Measurements from ENCODE around the gene CAGE1.
"Not testable (repeated sequence)": the region's sequence is repeated elsewhere in the genome, so short reads cannot be mapped to it uniquely, and the experiment has no call there.

Gene CAGE1

DNA sequence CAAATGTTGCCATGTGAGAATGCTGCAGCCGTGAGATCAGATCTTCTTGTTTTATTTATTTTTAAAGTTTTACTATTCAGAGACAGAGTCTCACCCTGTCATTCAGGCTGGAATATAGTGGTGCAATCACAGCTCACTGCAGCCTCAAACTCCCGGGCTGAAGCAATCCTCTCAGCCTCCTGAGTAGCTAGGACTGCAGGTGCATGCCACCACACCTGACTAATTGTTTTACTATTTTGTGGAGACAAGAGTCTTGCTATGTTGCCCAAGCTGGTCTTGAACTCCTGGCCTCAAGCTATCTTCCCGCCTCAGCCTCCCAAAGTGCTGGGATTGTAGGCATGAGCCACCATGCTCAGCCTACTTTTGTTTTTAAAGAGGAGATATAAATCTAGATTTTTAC is 54.0 kb downstream of the CAGE1 start:
- DNase-seq = no peak

DNA sequence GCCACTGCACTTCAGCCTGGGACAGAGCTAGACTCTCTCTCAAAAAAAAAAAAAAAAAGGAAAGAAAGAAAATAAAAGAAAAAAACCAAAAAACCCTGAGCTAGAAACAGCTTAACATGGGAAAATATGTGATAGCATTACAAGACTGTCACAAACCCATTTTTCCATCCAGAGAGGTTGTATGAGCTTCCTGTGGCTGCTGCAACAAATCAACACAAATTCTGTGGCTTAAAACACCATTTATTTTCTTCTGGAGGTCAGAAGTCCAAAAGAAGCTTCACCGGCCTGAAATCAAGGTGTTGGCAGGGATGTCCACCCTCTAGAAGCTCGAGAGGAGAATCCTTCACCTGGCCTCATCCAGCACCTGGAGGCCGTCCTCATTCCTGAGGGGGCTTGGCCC is 54.9 kb downstream of the CAGE1 start:
- no peak for DNase-seq

DNA sequence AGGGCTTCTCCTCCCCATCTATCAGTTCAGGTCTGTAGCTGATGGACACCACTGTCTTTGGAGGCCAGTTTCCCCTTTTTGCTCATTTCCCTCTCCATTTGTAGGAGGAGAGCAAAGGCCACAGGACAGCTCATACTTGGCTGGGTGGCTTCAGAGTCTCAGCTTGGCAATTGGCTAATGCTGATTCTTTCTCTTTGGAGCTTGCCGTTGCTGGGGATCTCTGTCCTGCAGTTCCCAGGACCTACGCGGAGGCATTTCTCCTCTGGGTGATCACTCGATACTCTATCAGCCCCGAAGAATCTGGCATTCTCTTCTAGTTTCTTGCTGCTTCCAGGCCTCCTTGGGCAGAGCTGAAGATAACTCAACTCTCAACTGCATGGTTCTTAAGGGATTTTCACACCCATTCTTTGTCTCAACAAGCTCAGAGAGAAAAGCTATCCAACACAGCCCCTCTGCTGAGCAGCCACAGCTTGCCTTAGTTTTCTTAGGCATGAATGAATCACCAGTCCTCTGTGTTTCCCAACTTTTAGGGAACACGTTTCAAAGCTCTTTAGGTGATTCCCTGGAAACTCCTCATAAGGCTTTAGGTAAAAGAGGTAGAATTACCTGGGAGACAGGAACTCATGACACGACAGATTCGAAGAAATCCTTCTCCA is 57.3 kb downstream of the CAGE1 start:
- DNase-seq = no peak

DNA sequence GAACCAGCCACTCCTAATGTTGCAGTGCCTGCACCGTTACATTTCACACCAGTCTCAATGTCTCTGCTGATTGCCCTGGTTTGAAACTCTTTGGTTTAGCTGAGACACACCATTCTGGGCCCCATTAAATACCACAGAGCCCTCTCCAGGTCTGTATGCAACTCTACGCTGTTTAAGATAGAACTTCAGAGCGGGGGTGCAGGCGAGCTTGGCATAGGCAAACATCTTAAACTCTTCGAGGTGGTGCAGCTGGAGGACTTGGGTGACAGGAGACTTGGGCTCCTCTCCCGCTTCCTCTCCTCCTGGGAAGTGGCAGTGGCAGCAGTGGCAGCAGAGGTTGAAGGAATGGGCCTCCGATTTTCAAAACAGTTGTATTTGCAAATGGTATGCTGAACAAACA is 58.1 kb downstream of the CAGE1 start:
- DNase-seq = no peak

DNA sequence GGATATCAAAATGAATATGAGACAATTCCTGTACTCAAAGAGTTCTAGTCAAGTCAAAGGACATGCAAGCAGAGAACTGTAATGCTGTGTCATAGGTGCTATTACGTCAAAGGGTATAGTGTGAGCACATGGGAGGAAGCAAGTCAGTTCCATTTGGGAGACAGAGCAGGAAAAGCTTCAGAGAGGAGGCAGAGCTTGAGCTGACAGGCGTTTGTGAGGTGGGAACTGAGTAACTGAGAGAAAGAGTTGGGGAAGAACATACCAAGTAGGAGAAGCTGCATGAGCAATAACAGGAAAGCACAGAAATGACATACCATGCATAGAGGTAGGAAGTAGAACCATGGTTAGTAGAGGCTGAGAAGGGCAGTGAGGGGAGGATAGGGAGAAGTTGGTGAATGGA is 61.3 kb downstream of the CAGE1 start:
- DNase-seq = no peak

DNA sequence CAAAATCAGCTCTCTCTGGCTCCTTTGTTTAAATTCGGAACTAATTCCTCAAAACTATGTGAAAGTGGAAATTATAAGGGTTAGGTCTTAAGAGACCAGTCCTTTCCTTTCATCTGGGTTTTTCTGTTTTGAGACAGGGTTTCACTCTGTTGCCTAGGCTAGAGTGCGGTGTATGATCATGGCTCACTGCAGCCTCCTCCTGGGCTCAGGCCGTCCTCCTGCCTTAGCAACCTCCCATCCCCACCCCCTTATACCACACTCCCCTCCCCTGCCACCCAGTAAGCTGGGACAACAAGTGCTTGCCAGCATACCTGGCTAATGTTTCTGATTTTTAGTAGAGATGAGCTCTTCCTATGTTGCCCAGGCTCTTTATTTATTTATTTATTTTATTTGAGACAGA is 63.8 kb downstream of the CAGE1 start:
- no peak for DNase-seq

DNA sequence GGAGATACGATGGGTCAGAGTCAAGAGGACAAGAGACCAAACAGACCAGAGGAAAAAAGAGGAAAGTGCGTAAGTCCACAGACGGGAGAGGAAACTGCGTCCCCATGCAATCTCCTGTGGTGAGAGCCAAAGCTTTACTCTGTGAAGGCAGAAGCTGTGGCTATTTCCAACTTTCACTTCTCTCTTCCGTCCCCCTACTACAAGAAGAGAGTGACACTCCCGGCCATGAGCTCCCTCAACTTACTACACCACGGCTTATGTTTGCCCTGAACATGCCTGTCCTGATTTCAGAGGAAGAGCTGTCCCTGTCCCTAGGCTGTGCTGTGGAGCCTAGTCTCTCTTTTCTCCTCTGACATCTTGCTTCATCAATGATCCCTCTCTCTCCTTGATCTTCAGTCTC is 65.0 kb downstream of the CAGE1 start:
- DNase-seq = no peak

DNA sequence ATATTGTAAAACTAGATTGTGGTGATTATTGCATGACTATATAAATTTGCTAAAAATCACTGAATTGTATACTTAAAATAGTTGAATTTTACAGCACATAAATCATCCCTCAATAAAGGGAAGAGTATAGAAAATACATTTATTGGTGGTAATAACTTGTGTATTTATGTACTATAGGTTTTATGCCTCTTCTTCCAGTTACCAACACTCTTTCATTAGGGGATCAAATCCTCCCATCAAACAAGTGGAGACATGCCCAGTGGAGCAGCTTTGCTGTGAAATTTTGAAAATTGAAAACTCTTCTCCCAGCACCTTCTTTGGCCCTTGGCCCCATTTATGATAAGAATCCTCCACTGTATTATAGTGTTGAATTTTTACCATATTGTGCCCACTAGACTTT is 66.5 kb downstream of the CAGE1 start:
- DNase-seq = no peak

DNA sequence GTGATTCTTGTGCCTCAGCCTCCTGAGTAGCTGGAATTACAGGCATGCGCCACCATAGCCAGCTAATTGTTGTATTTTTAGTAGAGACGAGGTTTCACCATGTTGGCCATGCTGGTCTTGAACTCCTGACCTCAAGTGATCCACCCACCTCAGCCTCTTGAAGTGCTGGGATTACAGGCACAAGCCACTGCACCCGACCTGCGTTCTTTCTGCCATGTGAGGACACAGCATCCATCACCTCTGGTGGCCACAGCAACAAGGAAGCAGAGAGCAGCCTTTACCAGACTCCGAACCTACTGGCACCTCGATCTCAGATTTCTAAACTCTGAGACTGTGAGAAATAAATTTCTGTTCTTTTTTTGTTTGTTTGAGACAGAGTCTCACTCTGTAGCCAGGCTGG is 67.7 kb downstream of the CAGE1 start:
- not testable (repeated sequence) for DNase-seq

DNA sequence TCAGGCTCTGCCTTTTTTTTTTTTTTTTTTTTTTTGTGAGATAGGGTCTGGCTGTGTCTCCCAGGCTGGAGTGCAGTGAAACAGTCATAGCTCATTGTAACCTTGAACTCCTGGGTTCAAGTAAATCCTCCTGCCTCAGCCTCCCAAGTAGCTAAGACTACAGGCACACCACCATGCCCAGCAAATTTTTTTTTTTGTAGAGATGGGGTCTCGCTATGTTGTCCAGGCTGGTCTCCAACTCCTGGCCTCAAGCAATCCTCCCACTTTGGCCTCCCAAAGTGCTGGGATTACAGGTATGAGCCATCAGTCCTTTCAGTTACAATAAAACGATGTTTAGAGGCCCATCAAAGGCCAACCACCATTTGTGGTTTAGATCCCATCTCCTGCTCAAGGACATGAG is 70.1 kb downstream of the CAGE1 start:
- not testable (repeated sequence) for DNase-seq

DNA sequence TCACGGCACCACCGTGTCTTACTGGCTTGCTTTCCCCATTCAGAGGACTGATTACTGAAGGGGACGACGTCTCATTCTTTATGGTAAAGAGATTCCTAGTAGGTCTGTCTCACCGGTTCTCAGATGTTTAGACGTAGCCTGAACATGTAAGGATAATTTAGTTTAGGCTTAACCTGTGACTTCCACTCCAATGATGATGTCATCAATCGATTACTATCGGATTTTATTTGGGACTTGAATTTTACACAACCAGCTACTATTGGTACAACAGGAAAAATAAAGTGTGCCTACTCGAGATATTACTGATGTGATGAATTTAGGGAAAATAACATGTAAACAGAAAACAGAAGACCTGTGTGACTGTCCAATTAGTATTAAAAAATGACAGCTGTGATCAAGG is 72.0 kb downstream of the CAGE1 start:
- DNase-seq = no peak

DNA sequence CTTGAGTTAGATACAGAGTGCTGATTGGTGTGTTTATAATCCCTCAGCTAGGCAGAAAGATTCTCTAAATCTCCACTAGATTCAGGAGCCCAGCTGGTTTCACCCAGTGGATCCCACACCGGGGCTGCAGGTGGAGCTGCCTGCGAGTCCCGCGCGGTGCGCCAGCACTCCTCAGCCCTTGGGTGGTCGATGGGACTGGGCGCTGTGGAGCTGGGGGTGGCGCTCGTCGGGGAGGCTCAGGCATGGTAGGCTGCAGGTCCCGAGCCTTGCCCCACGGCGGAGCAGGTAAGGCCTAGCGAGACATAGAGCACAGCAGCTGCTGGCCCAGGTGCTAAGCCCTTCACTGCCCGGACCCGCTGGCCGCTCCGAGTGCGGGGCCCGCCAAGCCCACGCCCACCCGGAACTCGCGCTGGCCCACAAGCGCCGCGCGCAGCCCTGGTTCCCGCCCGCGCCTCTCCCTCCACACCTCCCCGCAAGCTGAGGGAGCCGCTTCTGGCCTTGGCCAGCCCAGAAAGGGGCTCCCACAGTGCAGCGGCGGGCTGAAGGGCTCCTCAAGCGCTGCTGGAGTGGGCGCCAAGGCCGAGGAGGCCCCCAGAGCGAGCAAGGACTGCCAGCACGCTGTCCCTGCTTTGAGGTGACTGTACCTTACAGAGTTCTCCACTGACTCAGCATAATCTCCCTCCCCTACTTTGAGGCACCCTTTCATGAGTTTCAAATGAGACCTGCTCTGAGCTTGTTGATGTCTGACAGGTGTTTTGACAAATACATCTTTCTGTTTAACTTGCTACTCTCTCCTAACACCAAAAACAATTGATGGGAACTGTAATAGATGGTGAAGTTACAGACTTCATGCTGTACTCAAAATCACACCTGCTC is 72.6 kb downstream of the CAGE1 start:
- DNase-seq = no peak

DNA sequence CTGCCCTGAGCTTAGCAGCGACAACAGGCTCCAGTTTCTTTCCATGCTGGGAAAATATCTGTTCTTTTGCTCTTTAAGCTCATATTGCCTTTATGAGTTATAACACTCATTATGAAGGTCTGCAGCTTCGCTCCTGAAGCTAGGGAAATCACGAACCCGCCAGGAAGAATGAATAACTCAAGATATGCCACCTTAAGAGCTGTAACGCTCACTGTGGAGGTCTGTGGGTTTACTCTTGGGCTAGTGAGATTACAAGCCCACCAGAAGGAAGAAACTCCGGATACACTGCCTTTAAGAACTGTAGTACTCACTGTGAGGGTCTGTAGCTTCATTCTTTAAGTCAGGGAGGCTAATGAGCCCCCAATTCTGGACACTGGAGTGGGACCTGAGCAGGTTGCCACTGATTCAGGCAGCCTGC is 73.6 kb downstream of the CAGE1 start:
- no peak for DNase-seq

DNA sequence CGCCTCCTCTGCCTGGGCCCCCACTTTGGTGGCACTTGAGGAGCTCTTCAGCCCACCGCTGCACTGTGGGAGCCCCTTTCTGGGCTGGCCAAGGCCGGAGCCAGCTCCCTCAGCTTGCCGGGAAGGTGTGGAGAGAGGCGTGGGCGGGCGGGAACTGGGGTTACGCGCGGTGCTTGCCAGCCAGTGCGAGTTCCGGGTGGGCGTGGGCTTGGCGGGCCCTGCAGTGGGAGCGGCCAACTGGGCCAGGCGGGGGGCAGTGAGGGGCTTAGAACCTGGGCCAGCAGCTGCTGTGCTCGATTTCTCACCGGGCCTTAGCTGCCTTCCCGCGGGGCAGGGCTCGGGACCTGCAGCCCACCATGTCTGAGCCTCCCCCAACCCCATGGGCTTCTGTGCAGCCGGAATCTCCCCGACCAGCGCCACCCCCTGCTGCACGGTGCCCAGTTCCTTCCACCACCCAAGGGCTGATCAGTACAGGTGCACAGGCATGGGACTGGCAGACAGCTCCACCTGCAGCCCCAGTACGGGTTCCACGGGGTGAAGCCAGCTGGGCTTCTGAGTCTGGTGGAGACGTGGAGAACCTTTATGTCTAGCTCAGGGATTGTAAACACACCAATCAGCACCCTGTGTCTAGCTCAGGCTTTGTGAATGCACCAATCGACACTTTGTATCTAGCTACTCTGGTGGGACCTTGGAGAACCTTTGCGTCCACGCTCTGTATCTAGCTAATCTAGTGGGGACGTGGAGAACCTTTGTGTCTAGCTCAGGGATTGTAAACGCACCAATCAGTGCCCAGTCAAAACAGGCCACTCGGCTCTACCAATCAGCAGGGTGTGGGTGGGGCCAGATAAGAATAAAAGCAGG is 74.2 kb downstream of the CAGE1 start:
- DNase-seq = not testable (repeated sequence)

DNA sequence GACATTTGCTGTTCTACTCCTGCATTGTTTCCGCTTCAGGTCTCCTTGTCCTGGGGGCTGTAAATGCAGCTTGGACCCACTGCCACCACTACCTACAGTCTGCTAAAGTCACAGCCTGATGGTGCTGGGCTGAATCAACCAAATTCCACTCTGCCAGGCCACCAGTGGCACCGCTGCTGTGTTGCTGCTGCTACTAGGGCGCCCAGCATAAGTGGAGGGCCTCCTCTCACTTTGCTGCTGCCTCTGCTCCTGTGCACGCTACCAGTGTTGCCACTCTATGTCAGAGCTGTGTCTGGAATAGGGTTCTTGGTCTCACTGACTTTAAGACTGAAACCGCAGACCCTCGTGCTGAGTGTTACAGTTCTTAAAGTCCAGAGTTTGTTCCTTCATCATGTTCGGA is 75.1 kb downstream of the CAGE1 start:
- DNase-seq = no peak

DNA sequence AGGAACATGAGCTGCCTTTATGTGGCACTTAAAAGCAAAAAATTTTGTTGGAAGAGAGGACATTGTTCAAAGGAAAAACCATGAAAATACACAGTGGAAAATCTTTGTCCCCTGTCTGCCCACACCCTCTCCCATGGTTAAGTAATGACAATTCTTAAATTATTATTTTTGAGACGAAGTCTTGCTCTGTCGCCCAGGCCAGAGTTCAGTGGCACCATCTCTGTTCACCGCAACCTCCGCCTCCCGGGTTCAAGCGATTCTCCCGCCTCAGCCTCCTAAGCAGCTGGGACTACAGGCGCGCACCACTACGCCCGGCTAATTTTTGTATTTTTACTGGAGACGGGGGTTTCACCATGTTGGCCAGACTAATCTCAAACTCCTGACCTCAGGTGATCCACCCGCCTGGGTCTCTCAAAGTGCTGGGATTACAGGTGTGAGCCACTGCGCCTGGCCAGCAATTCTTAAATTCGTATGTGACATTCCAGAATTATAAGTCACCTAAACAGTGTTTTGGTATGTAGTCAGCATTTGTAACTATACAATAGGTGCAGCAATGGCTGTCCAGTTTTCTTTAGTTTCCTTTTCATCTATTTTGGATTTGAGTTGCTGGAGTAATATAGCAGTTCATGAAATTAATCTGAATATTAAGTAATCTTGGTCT is 75.9 kb downstream of the CAGE1 start:
- DNase-seq = no peak

DNA sequence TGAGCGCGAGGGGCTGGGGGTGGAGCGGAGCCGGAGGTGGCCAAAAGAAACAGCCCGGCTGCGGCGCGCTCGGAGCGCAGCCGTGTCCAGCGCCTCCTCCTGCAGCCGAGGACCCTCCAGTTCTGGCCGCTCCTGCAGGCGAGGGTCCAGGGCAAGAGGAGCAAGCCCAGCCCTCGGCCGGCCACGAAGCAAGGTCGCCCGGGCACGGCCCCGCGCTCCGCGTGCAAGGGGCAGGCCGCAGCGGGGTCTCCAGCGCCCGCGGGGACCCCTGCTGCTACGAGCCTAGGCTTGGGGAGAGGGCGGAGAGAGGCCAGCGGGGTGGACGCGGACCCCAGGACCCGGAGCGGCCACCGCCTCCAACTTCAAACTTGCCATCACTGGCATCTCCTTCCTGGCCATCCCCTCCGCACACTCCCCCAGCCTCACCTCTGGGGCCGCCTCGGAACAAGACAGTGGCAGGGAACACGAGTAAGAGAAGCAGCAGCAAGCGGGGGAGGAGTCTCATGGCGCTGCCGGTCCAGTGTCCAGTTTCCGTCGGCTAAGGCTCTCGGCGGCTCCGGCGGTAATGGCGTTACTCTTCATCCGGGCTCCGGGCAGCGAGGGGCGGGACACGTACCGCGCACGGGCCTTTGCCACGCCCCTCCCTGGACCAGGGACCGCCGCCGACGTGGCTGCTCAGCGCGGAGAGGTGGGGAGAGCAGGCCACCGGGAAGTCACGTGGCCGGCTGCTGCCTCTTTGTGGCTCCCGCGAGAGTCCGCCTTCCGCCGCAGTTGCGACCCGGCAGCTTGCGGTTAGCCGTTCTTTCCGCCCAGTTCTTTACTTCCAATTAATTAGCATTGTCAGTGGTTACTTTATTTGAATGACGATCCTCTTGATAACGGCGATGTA is 76.7 kb downstream of the CAGE1 start, which contains the start of gene SSR1:
TSS of gene SSR1 (minus strand) at position 584 of the 889 bp plus-strand sequence. CDS start at position 505, 79 bp downstream.
- peak; percentile 98 for DNase-seq

DNA sequence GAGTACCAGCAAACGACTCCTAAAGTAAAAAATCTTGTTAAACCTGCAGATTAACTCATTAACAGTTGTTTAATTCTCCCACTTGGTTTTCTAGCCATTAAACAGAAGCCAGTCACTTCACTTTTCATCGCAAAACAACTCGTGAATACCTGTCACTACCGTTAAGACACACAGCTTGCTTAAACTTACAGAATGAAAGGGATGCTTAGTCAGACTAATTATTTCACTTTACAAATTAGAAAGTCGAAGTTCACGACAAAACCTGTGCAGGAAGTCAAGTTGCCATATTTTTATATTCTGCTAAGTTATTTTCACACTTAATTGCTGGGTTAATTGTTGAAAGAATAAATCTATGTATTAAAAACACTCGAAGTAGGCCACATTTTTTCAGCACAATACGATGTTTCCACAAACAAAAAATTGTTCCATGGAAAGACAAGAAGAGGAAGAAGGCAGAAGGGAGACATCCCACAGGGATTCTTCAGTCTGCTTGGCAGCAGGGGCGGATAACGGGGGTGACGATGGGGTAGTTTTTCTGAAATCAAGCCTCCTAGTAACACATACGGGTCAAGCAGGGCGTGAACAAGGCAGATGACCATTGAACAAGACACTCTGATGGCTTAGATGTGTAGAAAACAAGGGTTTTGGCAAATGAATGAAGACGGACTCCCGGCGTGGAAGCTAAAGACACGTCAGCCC is 77.5 kb downstream of the CAGE1 start:
- DNase-seq = no peak

DNA sequence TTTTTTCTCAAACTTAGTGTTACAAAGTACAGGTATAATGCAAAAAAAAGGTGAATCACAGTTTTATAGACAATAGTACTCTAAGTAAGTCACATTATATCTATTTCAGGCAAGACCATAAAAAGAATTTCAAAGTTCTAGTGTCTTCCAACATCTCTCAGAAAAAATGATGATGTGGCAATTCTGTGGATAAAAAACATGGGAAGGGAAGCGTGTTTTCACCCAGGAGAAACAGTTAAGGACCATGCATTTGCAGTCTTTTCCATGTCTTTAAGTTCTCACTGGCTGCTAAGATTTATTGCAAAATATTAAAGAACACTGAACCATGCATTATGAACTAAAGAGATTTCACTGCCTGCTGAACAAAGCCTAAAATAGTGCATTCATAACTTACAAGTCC is 78.4 kb downstream of the CAGE1 start:
- DNase-seq = no peak

DNA sequence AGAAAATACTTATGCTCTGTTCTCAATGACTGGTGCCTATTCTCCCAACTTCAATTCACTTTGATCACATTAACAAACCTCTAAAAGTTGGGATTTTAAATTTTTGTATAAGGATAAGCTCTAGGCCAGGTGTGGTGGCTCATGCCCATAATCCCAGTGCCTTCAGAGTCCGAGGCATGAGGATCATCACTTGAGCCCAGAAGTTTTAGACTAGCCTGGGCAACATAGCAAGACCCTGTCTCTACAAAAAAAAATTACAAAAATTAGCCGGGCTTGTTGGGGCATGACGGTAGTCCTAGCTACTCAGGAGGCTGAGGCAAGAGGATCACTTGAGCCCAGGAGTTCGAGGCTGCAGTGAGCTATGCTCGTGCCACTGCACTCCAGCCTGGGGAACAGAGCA is 80.5 kb downstream of the CAGE1 start:
- DNase-seq = no peak

DNA sequence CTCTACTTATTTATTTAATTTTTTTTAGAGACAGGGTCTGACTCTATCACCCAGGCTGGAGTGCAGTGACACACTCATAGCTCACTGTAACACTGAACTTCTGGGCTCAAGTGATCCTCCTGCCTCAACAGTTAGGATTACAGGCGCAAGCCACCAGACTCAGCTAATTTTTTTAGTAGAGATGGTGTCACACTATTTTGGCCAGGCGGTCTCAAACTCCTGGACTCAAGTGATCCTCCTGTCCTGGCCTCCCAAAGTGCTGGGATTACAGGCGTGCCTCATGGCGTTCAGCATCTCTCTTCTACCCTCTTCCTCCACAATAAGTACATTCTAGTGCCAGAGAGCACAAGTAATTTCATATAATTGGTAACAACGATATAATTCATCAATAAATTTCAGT is 82.0 kb downstream of the CAGE1 start:
- DNase-seq = no peak
